CD4-positive, alpha-beta T cell treated with Interleukin-17A for 4 hours (primary cell): ENCODE data around the gene CHD2.
"Not testable (repeated sequence)": the region's sequence is repeated elsewhere in the genome, so short reads cannot be mapped to it uniquely, and the experiment has no call there.

Experiments
- DNase-seq: peaks from one replicate; pipeline ENCODE4 v3.0.0-alpha.2; 2020; ENCODE audit warnings: mixed read lengths

Gene CHD2

GRCh38 chr15:92899948-92900730, at the start of gene CHD2:
Gene CHD2 (plus strand): TSS chr15:92900324. CDS start chr15:92901238, 914 bp downstream.
- peak; percentile 69 for DNase-seq

GRCh38 chr15:92853222-92853621, 46.9 kb upstream of the CHD2 start:
- DNase-seq, result no peak

DNA sequence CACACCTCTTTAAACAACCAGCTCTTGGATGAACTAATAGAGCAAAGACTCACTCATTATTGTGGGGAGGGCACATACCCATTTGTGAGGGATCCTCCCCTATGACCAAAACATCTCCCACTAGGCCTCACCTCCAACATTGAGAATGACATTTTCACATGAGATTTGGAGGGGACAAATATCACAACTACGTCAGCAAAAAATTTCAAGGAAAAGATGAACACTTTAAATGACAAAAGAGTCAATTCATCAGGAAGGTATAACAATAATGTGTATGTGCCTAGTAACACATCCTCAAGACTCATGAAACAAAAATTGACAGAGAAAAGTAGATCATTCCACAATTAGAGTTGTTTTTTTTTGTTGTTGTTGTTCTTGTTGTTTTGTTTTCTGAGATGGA, 38.4 kb upstream of the CHD2 start:
- DNase-seq, result no peak

DNA sequence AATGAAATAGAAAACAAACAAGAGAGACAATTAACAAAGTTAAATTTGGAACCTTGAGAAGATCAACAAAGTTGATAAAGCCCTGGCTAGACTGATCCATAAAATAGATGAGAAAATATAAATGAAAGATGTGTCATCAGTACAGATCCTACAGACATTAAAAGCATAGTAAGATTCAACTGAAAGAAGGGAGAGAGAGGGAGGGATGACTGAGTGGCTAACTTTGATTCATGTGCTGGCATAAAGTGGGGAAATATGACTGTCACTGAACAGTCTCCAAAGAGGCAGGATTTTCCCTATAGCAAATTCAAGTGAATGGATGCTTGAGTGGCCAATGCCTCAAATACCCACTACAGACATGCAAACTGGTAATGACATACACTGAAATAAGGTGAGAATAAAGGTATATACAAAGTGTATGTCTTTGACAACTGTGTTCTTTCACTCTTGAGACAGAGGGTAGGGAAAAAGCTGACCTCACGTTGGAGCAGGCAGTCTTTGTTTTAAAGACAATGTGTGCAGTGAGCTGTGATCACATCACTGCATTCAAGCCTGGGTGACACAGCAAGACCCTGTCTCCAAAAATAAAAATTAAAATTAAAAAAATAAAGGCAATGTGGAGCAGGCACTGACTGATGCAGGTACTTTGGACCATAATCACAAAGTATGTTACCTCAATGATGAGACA, 35.9 kb upstream of the CHD2 start:
- no peak for DNase-seq

DNA sequence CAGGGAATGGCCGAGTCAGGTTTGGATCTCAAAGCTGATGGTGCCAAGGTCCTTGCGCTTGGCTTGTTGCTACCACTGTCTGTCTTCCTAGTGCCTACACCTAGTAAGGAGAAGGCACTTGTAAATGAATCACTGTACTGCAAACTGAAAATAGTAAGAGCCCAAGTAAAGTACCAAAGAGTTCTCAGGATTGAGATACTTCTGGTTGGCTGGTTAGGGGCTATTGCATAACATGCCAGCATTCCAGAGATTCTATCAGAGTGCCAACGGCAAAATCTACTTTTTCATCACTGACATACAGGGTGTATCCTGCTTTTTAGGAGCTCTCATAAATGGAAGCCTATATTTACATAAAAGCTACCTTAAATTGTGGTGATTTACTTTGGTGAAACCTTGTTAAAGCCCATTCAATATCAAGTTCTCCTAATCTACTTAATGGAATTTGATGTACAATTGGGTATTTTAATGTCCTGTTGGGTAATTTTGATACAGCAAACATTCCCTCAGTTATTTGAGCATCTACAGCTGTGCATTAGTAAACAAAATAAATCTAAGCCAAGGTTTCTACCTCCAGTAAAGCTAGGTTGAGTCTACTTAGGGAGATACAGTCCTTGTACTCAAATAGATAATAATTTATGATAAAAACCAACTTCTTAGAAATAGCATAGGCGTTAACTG, 30.7 kb upstream of the CHD2 start:
- DNase-seq, result no peak

GRCh38 chr15:92870010-92870591, 30.0 kb upstream of the CHD2 start:
- no peak for DNase-seq

DNA sequence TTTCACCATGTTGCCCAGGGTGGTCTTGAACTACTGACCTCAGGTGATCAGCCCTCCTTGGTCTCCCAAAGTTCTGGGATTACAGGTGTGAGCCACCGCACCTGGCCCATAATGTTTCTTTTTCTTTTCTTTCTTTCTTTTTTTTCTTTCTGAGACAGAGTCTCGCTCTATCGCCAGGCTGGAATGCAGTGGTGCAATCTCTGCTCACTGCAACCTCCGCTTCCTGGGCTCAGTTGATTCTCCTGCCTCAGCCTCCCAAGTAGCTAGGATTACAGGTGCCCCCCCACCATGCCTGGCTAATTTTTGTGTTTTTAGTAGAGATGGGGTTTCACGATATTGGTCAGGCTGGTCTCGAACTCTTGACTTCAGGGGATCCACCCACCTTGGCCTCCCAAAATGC, 27.2 kb upstream of the CHD2 start:
- not testable (repeated sequence) for DNase-seq

DNA sequence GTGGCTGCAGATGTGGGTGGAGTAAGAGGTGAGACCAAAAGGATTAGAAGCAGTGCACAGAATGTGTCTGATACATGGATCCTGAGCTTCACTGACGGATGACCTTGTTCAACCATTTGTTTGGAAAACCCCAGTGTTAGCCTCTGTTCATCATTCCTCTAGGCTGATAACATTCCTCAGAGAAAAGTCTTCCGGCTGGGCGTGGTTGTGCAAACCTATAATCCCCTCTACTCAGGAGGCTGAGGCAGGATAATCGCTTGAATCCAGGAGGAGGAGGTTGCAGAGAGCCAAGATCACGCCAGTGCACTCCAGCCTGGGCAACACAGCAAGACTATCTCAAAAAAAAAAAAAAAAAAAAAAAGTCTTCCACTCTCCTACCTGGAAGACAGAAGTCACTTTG, 23.1 kb upstream of the CHD2 start:
- no peak for DNase-seq

- DNase-seq, result no peak
These were observed 22.7 kb upstream of the CHD2 start for GRCh38 chr15:92877416-92877815.

- DNase-seq, result no peak
These were observed 21.5 kb upstream of the CHD2 start for GRCh38 chr15:92878593-92879053.

- DNase-seq, result peak; percentile 54
These were observed 20.0 kb upstream of the CHD2 start for GRCh38 chr15:92879949-92880725.

GRCh38 chr15:92880796-92881195, 19.3 kb upstream of the CHD2 start:
- no peak for DNase-seq

DNA sequence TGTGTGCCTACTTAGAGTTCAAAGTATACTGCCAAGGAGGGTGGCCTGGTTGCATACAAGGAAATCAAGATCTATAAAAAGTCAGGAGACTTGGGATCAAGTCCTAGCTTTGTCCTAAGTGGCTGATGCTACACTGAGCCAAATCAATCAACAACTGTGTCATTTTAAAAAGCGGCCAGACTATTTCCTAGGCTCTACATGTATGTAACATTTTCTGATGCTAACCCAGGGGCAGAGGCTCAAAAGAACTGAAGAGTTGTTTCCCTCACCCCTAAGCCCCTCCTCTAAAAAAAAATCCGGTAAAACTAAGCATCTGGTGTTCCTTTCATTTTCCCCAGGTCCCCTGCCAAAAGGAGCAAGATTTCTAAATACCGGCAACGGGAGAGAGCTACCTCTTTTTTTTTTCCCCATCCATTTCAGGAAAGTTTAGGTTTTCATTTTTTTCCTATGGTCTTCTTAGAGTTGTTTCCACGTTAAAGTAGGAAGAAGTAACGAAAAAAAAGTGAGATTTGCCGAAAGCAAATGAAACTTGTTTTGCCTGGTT, 18.8 kb upstream of the CHD2 start:
- DNase-seq, result no peak

DNA sequence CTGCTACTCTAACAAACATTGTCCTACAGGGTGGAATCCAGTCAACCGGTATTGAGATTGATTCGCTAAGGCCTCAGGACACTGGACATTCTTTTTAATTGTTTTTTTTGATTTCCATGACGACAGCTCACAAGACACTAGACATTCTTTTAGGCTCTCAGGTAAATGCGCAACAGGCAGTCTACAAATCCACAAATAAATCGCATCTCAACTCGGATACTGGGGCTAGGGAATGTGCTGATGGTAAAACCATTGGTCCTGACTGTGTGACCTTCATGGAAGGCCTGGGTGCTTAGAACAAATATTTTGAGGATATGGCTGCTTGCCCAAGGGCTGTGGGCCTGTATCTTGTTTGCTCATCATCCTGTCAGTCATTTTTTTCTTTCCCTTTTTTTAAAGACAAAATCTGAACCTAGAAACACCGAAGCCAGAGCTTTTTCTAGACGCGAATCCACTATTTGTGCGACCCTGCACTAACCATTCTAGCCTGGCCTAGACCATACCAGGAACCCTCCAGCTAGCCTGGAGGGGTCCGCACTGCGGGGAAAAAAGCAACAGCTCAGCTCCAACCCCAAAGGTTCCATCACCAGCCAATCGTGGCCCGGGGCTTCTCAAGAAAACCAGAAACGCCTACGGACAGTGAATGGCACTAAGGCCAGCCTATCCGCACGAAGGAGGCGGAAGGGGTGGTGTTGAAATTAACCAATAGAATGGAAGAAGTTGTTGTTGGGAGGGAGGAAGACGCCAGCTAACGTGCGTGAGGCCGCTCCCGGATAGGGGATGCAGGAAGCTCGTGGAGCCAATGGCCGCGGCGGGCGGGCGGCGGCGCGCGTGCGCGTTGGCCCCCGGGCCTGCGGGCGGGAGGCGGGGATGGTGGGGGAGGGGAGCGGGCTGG, 18.1 kb upstream of the CHD2 start:
- peak; percentile 98 for DNase-seq

- DNase-seq, result no peak
These were observed 17.4 kb upstream of the CHD2 start for GRCh38 chr15:92882697-92883162.

DNA sequence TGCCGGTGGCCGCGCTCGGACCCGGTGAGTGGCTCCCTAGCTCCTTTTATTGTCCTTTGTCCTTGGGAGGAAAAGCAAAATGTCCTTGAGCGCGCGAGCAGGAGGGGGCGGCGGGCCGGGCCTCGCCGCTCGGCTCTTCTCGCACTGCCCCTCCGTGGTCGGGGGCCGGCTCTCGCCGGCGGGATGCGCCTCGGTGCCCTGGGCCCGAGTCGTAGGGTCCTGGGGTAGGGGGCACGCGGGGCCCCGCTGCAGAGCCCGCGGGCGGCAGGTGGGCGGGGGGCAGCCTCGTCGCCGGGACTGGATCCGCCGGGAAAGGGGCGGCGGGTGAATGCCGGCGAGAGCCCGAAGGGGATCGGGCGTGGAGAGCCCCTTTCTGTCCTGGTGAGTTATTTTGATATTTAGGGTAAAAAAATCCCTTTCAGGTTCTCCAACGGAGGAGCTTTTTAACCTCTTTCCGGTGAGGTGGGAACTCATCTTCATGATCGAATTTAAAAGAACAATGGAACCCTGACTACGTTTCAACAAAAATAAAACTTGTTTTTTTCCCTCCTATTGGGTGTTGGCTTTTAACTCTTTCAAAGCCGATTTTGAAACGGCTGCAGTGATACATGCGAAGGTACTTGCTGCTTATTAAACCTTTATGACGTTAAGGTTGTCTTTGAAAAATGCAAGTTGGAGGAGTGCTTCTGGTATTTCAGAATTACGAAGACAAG, 16.8 kb upstream of the CHD2 start:
- peak; percentile 41 for DNase-seq

GRCh38 chr15:92883876-92884435, 16.2 kb upstream of the CHD2 start:
- no peak for DNase-seq

GRCh38 chr15:92884436-92885223, 15.5 kb upstream of the CHD2 start:
- no peak for DNase-seq
